HepG2 (cell line): ENCODE results near the gene CHKA. TPM values are rescaled to one million over a fixed set of nuclear protein-coding genes. Genes with fewer than 3 reads are reported as not detected.
A peak's percentile ranks its signal among the peaks of the same experiment; 100 is the strongest.

Experiments
- ATAC-seq: fragments of 200-7000 bp; cut with Tn5 transposase; 3 replicates; pipeline ENCODE4 v1.9.1; 2020; ENCODE audit warnings: mild to moderate bottlenecking, moderate library complexity
- BruUV-seq: library from RNA; stranded (reverse); fragments of 400-500 nt; replicated peaks from 2 replicates; lab custom pipeline; 2021; lab: Mats Ljungman, UMichigan
- CTCF ChIA-PET: fragments of 300-600 bp; formaldehyde crosslinking; extraction: SDS; loops from one replicate; lab custom pipeline; 2021; ENCODE audit warnings: low total read pairs, inconsistent platforms, low intra/inter-chr PET ratio; lab: Yijun Ruan, JAX
- POLR2A ChIA-PET: fragments of 350-600 bp; sonication (Branson Sonifier 250); formaldehyde crosslinking; loops from one replicate; lab custom pipeline; 2020; ENCODE audit warnings: antibody characterized with exemption, inconsistent platforms; lab: Yijun Ruan, JAX
- DNase-seq: peaks from one replicate; pipeline ENCODE4 v3.0.0-alpha.2; 2015; ENCODE audit warnings: low spot score
- FAIRE-seq: peaks from 3 replicates; lab custom pipeline; 2011; peaks lifted over from hg19 to GRCh38; lab: Jason Lieb, UNC
- H2AFZ ChIP-seq: one replicate; pipeline ENCODE4 v1.6.1; 2011; ENCODE audit warnings: low read length, inconsistent platforms
- H3K27ac ChIP-seq: fragments of 300-600 bp; 3 replicates; pipeline ENCODE4 v1.8.0; 2011; ENCODE audit warnings: mixed run types, mild to moderate bottlenecking, mixed read lengths, low read length, inconsistent platforms; ENCODE audit not compliant: insufficient read depth; ENCODE audit errors: extremely low read length
- H3K27me3 ChIP-seq, 2 experiments: fragments of 200-600 bp in 1 of 2; 2 replicates in 1 of 2; 3 replicates in 1 of 2; pipeline versions ENCODE4 v1.6.0 to v1.8.0; 2011; ENCODE audit warnings: low read length in 2 of 2, mild to moderate bottlenecking in 2 of 2, moderate library complexity in 2 of 2, inconsistent platforms in 1 of 2; ENCODE audit not compliant: insufficient read depth in 2 of 2, control insufficient read depth in 1 of 2
- H3K36me3 ChIP-seq, 2 experiments: fragments of 200-600 bp in 1 of 2; replicated peaks in 1 of 2; 2 replicates in 1 of 2; 3 replicates in 1 of 2; pipeline versions ENCODE4 v1.5.1 to v1.8.0; 2011; ENCODE audit warnings: low read length in 2 of 2, inconsistent platforms in 1 of 2; ENCODE audit not compliant: insufficient read depth in 2 of 2, control insufficient read depth in 1 of 2
- H3K4me1 ChIP-seq: 2 replicates; pipeline ENCODE4 v1.5.1; 2012; ENCODE audit warnings: low read length, inconsistent platforms; ENCODE audit not compliant: insufficient read depth
- H3K4me2 ChIP-seq: 2 replicates; pipeline ENCODE4 v1.6.0; 2011; ENCODE audit warnings: low read depth, low read length, inconsistent platforms
- H3K4me3 ChIP-seq, 3 experiments: fragments of 200-600 bp in 1 of 3; sonication (generic), shearing (Covaris generic) in 1 of 3; replicated peaks in 1 of 3; 2 replicates each; pipeline ENCODE4 v1.5.1; 2011 to 2016; ENCODE audit warnings: low read length in 3 of 3, inconsistent platforms in 2 of 3, low read depth in 2 of 3, mild to moderate bottlenecking in 2 of 3, control low read depth in 1 of 3, mixed read lengths in 1 of 3; ENCODE audit not compliant: insufficient read depth in 1 of 3
- H3K79me2 ChIP-seq: one replicate; pipeline ENCODE4 v1.6.1; 2011; ENCODE audit warnings: low read length, inconsistent platforms; ENCODE audit not compliant: insufficient read depth
- H3K9ac ChIP-seq: 2 replicates; pipeline ENCODE4 v1.6.0; 2011; ENCODE audit warnings: mild to moderate bottlenecking, low read depth, low read length, inconsistent platforms; ENCODE audit not compliant: insufficient read depth
- H3K9me3 ChIP-seq: 2 replicates; pipeline ENCODE4 v1.5.1; 2012; ENCODE audit warnings: mild to moderate bottlenecking, low read length
- H4K20me1 ChIP-seq: 2 replicates; pipeline ENCODE4 v1.6.0; 2011; ENCODE audit warnings: inconsistent platforms, mild to moderate bottlenecking, low read length, moderate library complexity; ENCODE audit not compliant: insufficient read depth
- ARID3A ChIP-seq: IDR thresholded peaks from 2 replicates; pipeline ENCODE4 v1.6.1; 2012; ENCODE audit warnings: low read depth, low read length, improper control_type of control experiment
- ATF7 ChIP-seq, 2 experiments: fragments of 450-650 bp in 1 of 2; sonication (generic) in 1 of 2; formaldehyde crosslinking in 1 of 2; IDR thresholded peaks; 2 replicates each; pipeline versions ENCODE4 v1.4.0 to v1.6.1; 2016 to 2020; ENCODE audit warnings: antibody characterized with exemption in 1 of 2, mild to moderate bottlenecking in 1 of 2, missing genetic modification reagents in 1 of 2
- MEF2D ChIP-seq: sonication (generic); formaldehyde crosslinking; IDR thresholded peaks from 2 replicates; pipeline ENCODE4 v1.5.1; 2020; ENCODE audit warnings: mild to moderate bottlenecking, missing genetic modification reagents
- SKIL ChIP-seq: sonication (generic); formaldehyde crosslinking; IDR thresholded peaks from 2 replicates; pipeline ENCODE4 v1.8.0; 2022; ENCODE audit warnings: missing genetic modification reagents, mild to moderate bottlenecking, moderate library complexity, borderline replicate concordance
- SNRNP70 ChIP-seq: fragments of 200-400 bp; formaldehyde crosslinking; IDR thresholded peaks from 2 replicates; pipeline ENCODE4 v1.6.1; 2017; ENCODE audit warnings: mild to moderate bottlenecking, low read depth, low read length, moderate library complexity
- ZNF512 ChIP-seq: sonication (generic); formaldehyde crosslinking; IDR thresholded peaks from 2 replicates; pipeline ENCODE4 v1.4.0; 2020; ENCODE audit warnings: mild to moderate bottlenecking, missing genetic modification reagents
- ZNF644 ChIP-seq: IDR thresholded peaks from 2 replicates; pipeline ENCODE4 v1.6.1; 2016; ENCODE audit warnings: low read depth
- ZNF7 ChIP-seq: IDR thresholded peaks from 2 replicates; pipeline ENCODE4 v1.6.1; 2016; ENCODE audit warnings: missing biosample characterization, missing genetic modification reagents
- WGBS: methylation state at CpG from one replicate; pipeline ENCODE4 v1.1.6; 2017; ENCODE audit warnings: low lambda C conversion rate; 5-methylcytosine and 5-hydroxymethylcytosine counted together
- in situ Hi-C: cut with HindIII; loops from 2 replicates; pipeline ENCODE4 v1.10.0; 2017; ENCODE audit warnings: low pct_unique_long_range_greater_than_20kb; ENCODE audit not compliant: extremely low pct_ligation_motif_present
- intact Hi-C: fragments of 100-400 bp; cut with micrococcal nuclease; formaldehyde crosslinking; loops from one replicate; pipeline ENCODE4 v1.10.0; 2022; ENCODE audit not compliant: unreplicated experiment
- polyA plus RNA-seq, 8 experiments: library from polyadenylated mRNA; depleted of rRNA in 3 of 8; stranded (reverse) in 7 of 8; unstranded in 1 of 8; fragments of >200 nt; fragmentation: Illumina TruSeq in 4 of 8; extraction: Trizol in 4 of 8; gene quantifications; 2 replicates each; pipeline versions ENCODE4 v1.2.1 to v1.2.3, GENCODE V29; 2011 to 2016; ENCODE audit warnings: low read depth in 4 of 8, missing spikeins in 1 of 8, mixed read lengths in 1 of 8; ENCODE audit not compliant: insufficient read depth in 1 of 8
- total RNA-seq, 5 experiments: library from RNA; depleted of rRNA; stranded (reverse); fragments of >200 nt; fragmentation: Illumina TruSeq; extraction: Trizol; gene quantifications; 2 replicates each; pipeline ENCODE4 v1.2.3, GENCODE V29; 2016; ENCODE audit warnings: low read depth in 1 of 5

CHKA gene
- total and polyA plus RNA-seq, 2 of the 13 experiments (the other 11 are each of a cell fraction or from before 2014, with no cell fraction given): 71.6 to 92.7 TPM

- ATAC-seq (no peak), FAIRE-seq (no peak), DNase-seq (no peak)
- CTCF ChIA-PET: no interaction called here
- H3K4me3 ChIP-seq: no peak overlapping the region
- intact Hi-C loops (no loop called here), in situ Hi-C loops (no loop called here)
- 93% methylated on average over 12 of the region's 13 CpGs for WGBS
- H3K27ac ChIP-seq: no peak overlapping the region
- H3K9me3 ChIP-seq: no peaks in the 10 kb centered on the region
- H3K9ac ChIP-seq: no peak overlapping the region
- H3K79me2 ChIP-seq: no peaks in the 10 kb centered on the region
- no peak overlapping the region for H3K4me2 ChIP-seq
- no peak overlapping the region for H2AFZ ChIP-seq
- no peaks in the 10 kb centered on the region; a peak in 1 of 5 replicates for H3K27me3 ChIP-seq
- H3K4me1 ChIP-seq: peaks cover 91% of the 10 kb centered on the region
- POLR2A ChIA-PET: interaction anchor here (1.0 to 7.7 kb wide), 2 partner anchors 15 to 20 kb away, joined by 3 to 196 read pairs; no protein-coding TSS in a partner anchor
- no peaks in the 10 kb centered on the region for H4K20me1 ChIP-seq
- no TSS peak for BruUV-seq
- peak; percentile 51; the same call in 1 of the 2 replicates for TF ChIP-seq ATF7 (IDR thresholded peaks at IDR 0.05)
- no peak for TF ChIP-seq ATF7 (CRISPR knock-in tag; IDR thresholded peaks at IDR 0.05)
- no peak for TF ChIP-seq SNRNP70
- no peak for TF ChIP-seq SKIL
- TF ChIP-seq ZNF644 (CRISPR knock-in tag): no peak
- no peak for TF ChIP-seq ZNF512 (CRISPR knock-in tag)
- TF ChIP-seq MEF2D (CRISPR knock-in tag): no peak
- no peak for TF ChIP-seq ZNF7
- no peak for TF ChIP-seq ARID3A
- no peaks in the 10 kb centered on the region for H3K36me3 ChIP-seq
Measured at GRCh38 chr11:68142028-68142412, 20.8 kb upstream of the CHKA start.
